HepG2 (cell line): ENCODE results near the gene CNP. TPM values are rescaled to one million over a fixed set of nuclear protein-coding genes. Genes with fewer than 3 reads are reported as not detected.

Experiments used
- ELF3 ChIP-seq: IDR thresholded peaks from 2 replicates; pipeline ENCODE4 v1.6.1; 2016; ENCODE audit warnings: missing genetic modification reagents, missing compliant biosample characterization
- ETV6 ChIP-seq: sonication (generic); formaldehyde crosslinking; conservative IDR thresholded peaks from 2 replicates; pipeline ENCODE4 v1.4.0; 2020; ENCODE audit warnings: missing genetic modification reagents
- GABPA ChIP-seq, 2 experiments: IDR thresholded peaks; 2 replicates each; pipeline ENCODE4 v1.6.1; 2011 to 2016; ENCODE audit warnings: low read depth in 2 of 2, low read length in 1 of 2, missing biosample characterization in 1 of 2, missing genetic modification characterization in 1 of 2
- HBP1 ChIP-seq: IDR thresholded peaks from 2 replicates; pipeline ENCODE4 v1.6.1; 2016; ENCODE audit warnings: low read depth, control low read depth
- POGZ ChIP-seq: sonication (generic); formaldehyde crosslinking; IDR thresholded peaks from 2 replicates; pipeline ENCODE4 v1.4.0; 2020; ENCODE audit warnings: mild to moderate bottlenecking, missing genetic modification reagents
- SNAI1 ChIP-seq: sonication (generic); formaldehyde crosslinking; IDR thresholded peaks from 2 replicates; pipeline ENCODE4 v1.5.0; 2020; ENCODE audit warnings: mild to moderate bottlenecking, missing genetic modification reagents, borderline replicate concordance
- STAG1 ChIP-seq: sonication (generic); formaldehyde crosslinking; IDR thresholded peaks from 2 replicates; pipeline ENCODE4 v1.4.0; 2020; ENCODE audit warnings: missing genetic modification reagents
- TEF ChIP-seq: sonication (generic); formaldehyde crosslinking; IDR thresholded peaks from 2 replicates; pipeline ENCODE4 v1.5.0; 2020; ENCODE audit warnings: missing genetic modification reagents
- XRCC5 ChIP-seq: fragments of 200-400 bp; formaldehyde crosslinking; optimal IDR thresholded peaks from 2 replicates; pipeline ENCODE3; 2017; ENCODE audit warnings: mild to moderate bottlenecking, low read length
- ZBTB4 ChIP-seq: sonication (generic); formaldehyde crosslinking; IDR thresholded peaks from 2 replicates; pipeline ENCODE4 v1.4.0; 2020; ENCODE audit warnings: missing genetic modification reagents, mild to moderate bottlenecking, borderline replicate concordance
- ZNF264 ChIP-seq: sonication (generic); formaldehyde crosslinking; IDR thresholded peaks from 2 replicates; pipeline ENCODE4 v1.4.0; 2020; ENCODE audit warnings: missing genetic modification reagents
- ZNF569 ChIP-seq: sonication (generic); formaldehyde crosslinking; IDR thresholded peaks from 2 replicates; pipeline ENCODE4 v1.5.0; 2020; ENCODE audit warnings: mild to moderate bottlenecking, missing genetic modification reagents, moderate library complexity, borderline replicate concordance
- ZNF776 ChIP-seq: sonication (generic); formaldehyde crosslinking; IDR thresholded peaks from 2 replicates; pipeline ENCODE4 v1.4.0; 2020; ENCODE audit warnings: mild to moderate bottlenecking, missing genetic modification reagents
- polyA plus RNA-seq, 8 experiments: library from polyadenylated mRNA; depleted of rRNA in 3 of 8; stranded (reverse) in 7 of 8; unstranded in 1 of 8; fragments of >200 nt; fragmentation: Illumina TruSeq in 4 of 8; extraction: Trizol in 4 of 8; gene quantifications; 2 replicates each; pipeline versions ENCODE4 v1.2.1 to v1.2.3, GENCODE V29; 2011 to 2016; ENCODE audit warnings: low read depth in 4 of 8, missing spikeins in 1 of 8, mixed read lengths in 1 of 8; ENCODE audit not compliant: insufficient read depth in 1 of 8
- total RNA-seq, 5 experiments: library from RNA; depleted of rRNA; stranded (reverse); fragments of >200 nt; fragmentation: Illumina TruSeq; extraction: Trizol; gene quantifications; 2 replicates each; pipeline ENCODE4 v1.2.3, GENCODE V29; 2016; ENCODE audit warnings: low read depth in 1 of 5
- TF ChIP-seq, protein P1 (sequence below): sonication (generic); formaldehyde crosslinking; IDR thresholded peaks from 2 replicates; pipeline ENCODE4 v1.5.1; 2020; ENCODE audit warnings: mild to moderate bottlenecking, missing genetic modification reagents
- TF ChIP-seq, protein P2 (sequence below): sonication (generic); formaldehyde crosslinking; IDR thresholded peaks from 2 replicates; pipeline ENCODE4 v1.4.0; 2020; ENCODE audit warnings: missing genetic modification reagents, borderline replicate concordance

CNP gene
- total and polyA plus RNA-seq, 2 of the 13 experiments (the other 11 are each of a cell fraction or from before 2014, with no cell fraction given), result 97.2 to 161 TPM

DNA sequence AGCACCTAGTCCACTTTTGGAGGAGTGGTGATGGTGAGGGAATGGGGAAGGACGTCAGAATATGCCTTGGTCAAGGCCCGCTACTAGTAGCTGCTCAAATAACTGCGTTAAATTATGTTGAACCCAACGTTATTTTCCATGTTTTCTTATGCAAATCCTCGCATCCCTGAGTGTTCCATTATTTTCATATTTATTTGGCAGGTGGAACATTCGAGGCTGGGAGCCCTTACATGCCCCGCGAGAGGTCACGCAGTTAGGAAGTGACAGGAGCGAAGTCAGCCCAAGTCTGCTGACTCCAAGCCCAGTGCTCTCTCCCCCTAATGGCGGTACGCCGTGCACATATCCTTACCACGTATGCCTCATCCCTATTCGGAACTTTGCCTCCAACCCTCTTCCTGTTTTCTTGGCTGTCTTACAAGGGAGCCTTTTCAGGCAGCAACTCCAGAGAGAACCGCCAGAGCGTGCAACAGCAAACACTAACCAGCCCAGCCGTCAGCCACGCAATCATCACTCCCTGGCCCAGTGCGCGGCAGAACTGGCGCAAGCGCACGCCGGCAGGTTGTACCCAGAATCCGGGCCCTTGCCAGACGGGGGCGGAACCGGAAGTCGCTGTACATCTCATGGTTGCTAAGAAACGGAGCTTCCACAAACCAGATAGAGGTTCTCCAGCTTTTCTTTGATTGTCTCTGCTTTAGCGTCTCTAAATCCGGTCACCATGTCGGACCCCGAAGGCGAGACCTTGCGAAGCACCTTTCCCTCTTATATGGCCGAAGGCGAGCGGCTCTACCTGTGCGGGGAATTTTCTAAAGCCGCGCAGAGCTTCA, 36.4 kb upstream of the CNP start, which contains the start of gene ODAD4 (continued):
- no peak for TF ChIP-seq ZNF569 (CRISPR knock-in tag)
- TF ChIP-seq, protein P1, sequence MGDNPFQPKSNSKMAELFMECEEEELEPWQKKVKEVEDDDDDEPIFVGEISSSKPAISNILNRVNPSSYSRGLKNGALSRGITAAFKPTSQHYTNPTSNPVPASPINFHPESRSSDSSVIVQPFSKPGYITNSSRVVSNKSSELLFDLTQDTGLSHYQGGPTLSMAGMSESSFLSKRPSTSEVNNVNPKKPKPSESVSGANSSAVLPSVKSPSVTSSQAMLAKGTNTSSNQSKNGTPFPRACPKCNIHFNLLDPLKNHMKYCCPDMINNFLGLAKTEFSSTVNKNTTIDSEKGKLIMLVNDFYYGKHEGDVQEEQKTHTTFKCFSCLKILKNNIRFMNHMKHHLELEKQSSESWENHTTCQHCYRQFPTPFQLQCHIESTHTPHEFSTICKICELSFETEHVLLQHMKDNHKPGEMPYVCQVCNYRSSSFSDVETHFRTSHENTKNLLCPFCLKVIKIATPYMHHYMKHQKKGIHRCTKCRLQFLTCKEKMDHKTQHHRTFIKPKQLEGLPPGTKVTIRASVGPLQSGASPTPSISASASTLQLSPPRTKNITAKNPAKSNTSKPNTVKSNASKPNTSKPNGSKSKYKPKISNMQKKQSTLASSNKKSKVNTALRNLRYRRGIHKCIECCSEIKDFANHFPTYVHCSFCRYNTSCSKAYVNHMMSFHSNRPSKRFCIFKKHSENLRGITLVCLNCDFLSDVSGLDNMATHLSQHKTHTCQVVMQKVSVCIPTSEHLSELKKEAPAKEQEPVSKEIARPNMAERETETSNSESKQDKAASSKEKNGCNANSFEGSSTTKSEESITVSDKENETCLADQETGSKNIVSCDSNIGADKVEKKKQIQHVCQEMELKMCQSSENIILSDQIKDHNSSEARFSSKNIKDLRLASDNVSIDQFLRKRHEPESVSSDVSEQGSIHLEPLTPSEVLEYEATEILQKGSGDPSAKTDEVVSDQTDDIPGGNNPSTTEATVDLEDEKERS (CRISPR knock-in tag), result peak; percentile 94
- TF ChIP-seq SNAI1 (CRISPR knock-in tag), result peak; percentile 77; the same call in 1 of the 2 replicates
- peak; percentile 72; the same call in 1 of the 2 replicates for TF ChIP-seq ZNF264 (CRISPR knock-in tag)
- TF ChIP-seq HBP1 (CRISPR knock-in tag), result peak; percentile 57; the same call in 1 of the 2 replicates
- TF ChIP-seq ZBTB4 (CRISPR knock-in tag), result peak; percentile 65; the same call in 1 of the 2 replicates
- peak; percentile 88 for TF ChIP-seq ELF3
- TF ChIP-seq, protein P2, sequence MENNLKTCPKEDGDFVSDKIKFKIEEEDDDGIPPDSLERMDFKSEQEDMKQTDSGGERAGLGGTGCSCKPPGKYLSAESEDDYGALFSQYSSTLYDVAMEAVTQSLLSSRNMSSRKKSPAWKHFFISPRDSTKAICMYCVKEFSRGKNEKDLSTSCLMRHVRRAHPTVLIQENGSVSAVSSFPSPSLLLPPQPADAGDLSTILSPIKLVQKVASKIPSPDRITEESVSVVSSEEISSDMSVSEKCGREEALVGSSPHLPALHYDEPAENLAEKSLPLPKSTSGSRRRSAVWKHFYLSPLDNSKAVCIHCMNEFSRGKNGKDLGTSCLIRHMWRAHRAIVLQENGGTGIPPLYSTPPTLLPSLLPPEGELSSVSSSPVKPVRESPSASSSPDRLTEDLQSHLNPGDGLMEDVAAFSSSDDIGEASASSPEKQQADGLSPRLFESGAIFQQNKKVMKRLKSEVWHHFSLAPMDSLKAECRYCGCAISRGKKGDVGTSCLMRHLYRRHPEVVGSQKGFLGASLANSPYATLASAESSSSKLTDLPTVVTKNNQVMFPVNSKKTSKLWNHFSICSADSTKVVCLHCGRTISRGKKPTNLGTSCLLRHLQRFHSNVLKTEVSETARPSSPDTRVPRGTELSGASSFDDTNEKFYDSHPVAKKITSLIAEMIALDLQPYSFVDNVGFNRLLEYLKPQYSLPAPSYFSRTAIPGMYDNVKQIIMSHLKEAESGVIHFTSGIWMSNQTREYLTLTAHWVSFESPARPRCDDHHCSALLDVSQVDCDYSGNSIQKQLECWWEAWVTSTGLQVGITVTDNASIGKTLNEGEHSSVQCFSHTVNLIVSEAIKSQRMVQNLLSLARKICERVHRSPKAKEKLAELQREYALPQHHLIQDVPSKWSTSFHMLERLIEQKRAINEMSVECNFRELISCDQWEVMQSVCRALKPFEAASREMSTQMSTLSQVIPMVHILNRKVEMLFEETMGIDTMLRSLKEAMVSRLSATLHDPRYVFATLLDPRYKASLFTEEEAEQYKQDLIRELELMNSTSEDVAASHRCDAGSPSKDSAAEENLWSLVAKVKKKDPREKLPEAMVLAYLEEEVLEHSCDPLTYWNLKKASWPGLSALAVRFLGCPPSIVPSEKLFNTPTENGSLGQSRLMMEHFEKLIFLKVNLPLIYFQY (CRISPR knock-in tag), result peak; percentile 92; the same call in 1 of the 2 replicates
- TF ChIP-seq POGZ, result peak; percentile 85
- TF ChIP-seq ZNF776 (CRISPR knock-in tag), result no peak
- TF ChIP-seq STAG1 (CRISPR knock-in tag), result peak; percentile 73
- TF ChIP-seq GABPA (IDR thresholded peaks at IDR 0.05; ENCODE audit: low read depth, low read length), result peak; percentile 74
- peak; percentile 94 for TF ChIP-seq GABPA (CRISPR knock-in tag; IDR thresholded peaks at IDR 0.05; ENCODE audit: low read depth)
- TF ChIP-seq ETV6 (CRISPR knock-in tag), result 0 out of 2 replicates have a peak, but pooled peaks have one; percentile 82
- TF ChIP-seq TEF (CRISPR knock-in tag), result peak; percentile 76; the same call in 1 of the 2 replicates
- TF ChIP-seq XRCC5, result peak; percentile 95
